Measurements from ENCODE around the gene NCR1. TPM values are rescaled to one million over a fixed set of nuclear protein-coding genes. Genes with fewer than 3 reads are reported as not detected.
"Not testable (repeated sequence)": the region's sequence is repeated elsewhere in the genome, so short reads cannot be mapped to it uniquely, and the experiment has no call there.

The NCR1 gene
- total RNA-seq, 6 donors from 2014 or later = 0.89 to 4.2 (median 2.2) TPM

GRCh38 chr19:54916822-54917221, 10.9 kb downstream of the NCR1 start:
- TF ChIP-seq POLR2A (IDR thresholded peaks at IDR 0.05) (no peak), POLR2AphosphoS5 (IDR thresholded peaks at IDR 0.05) (no peak), CTCF (IDR thresholded peaks at IDR 0.05) (no peak), EP300 (IDR thresholded peaks at IDR 0.05) (no peak)
- H3K4me1 ChIP-seq = no peaks in the 10 kb centered on the region
- no peaks in the 10 kb centered on the region for H3K27me3 ChIP-seq
- H3K27ac ChIP-seq = no peak overlapping the region
- no peak overlapping the region for H3K4me3 ChIP-seq
- WGBS, 2 donors = 47 to 63% methylated on average over 11 of the region's 11 CpGs
- DNase-seq (no peak), ATAC-seq (ENCODE audit: low FRiP score in 2 of 2) (peak in 1 of 2 donors; percentile 34)
- H3K9me3 ChIP-seq = no peaks in the 10 kb centered on the region
- H3K36me3 ChIP-seq = no peaks in the 10 kb centered on the region

GRCh38 chr19:54918499-54918898, 12.6 kb downstream of the NCR1 start:
- TF ChIP-seq CTCF (IDR thresholded peaks at IDR 0.05) (no peak), POLR2AphosphoS5 (IDR thresholded peaks at IDR 0.05) (no peak), EP300 (IDR thresholded peaks at IDR 0.05) (no peak), POLR2A (IDR thresholded peaks at IDR 0.05) (no peak)
- DNase-seq (no peak), ATAC-seq (ENCODE audit: low FRiP score in 2 of 2) (no peak)
- H3K27ac ChIP-seq = no peak overlapping the region
- no peak overlapping the region for H3K4me3 ChIP-seq
- H3K27me3 ChIP-seq = no peaks in the 10 kb centered on the region
- H3K36me3 ChIP-seq = no peaks in the 10 kb centered on the region
- H3K9me3 ChIP-seq = no peaks in the 10 kb centered on the region
- WGBS, 2 donors = 90 to 95% methylated on average over 9 of the region's 9 CpGs
- no peaks in the 10 kb centered on the region for H3K4me1 ChIP-seq

GRCh38 chr19:54919646-54920563, 14.0 kb downstream of the NCR1 start:
- H3K27ac ChIP-seq; H3K4me1 ChIP-seq; DNase-seq; H3K9me3 ChIP-seq; H3K27me3 ChIP-seq; ATAC-seq (ENCODE audit: low FRiP score in 2 of 2); H3K4me3 ChIP-seq; H3K36me3 ChIP-seq: not testable (repeated sequence)
- 57 to 73% methylated on average over 12 to 14 of the region's 24 CpGs for WGBS, 2 donors
- TF ChIP-seq CTCF (IDR thresholded peaks at IDR 0.05) = peak in 3 of 6 experiments; percentile 31 to 43 (median 39)

GRCh38 chr19:54921082-54921481, 15.1 kb downstream of the NCR1 start:
- no peaks in the 10 kb centered on the region for H3K27me3 ChIP-seq
- H3K9me3 ChIP-seq = no peaks in the 10 kb centered on the region
- no peak for TF ChIP-seq POLR2AphosphoS5 (IDR thresholded peaks at IDR 0.05)
- no peak overlapping the region for H3K4me3 ChIP-seq
- H3K36me3 ChIP-seq = no peaks in the 10 kb centered on the region
- no peak for DNase-seq
- no peaks in the 10 kb centered on the region for H3K4me1 ChIP-seq
- H3K27ac ChIP-seq = no peak overlapping the region
- ATAC-seq (ENCODE audit: low FRiP score in 2 of 2) = no peak
- 48 to 51% methylated on average over 6 to 7 of the region's 7 CpGs for WGBS, 2 donors

- DNase-seq = no peak
- no peaks in the 10 kb centered on the region for H3K4me1 ChIP-seq
- no peaks in the 10 kb centered on the region for H3K27me3 ChIP-seq
- H3K9me3 ChIP-seq = peaks cover 0 to 9% (median 6%) of the 10 kb centered on the region in 4 donors
- no peak overlapping the region for H3K27ac ChIP-seq
- H3K36me3 ChIP-seq = no peaks in the 10 kb centered on the region
- no peak for TF ChIP-seq CTCF (IDR thresholded peaks at IDR 0.05)
- no peak for TF ChIP-seq EP300 (IDR thresholded peaks at IDR 0.05)
- no peak for TF ChIP-seq POLR2AphosphoS5 (IDR thresholded peaks at IDR 0.05)
- no peak for TF ChIP-seq POLR2A (IDR thresholded peaks at IDR 0.05)
- ATAC-seq (ENCODE audit: low FRiP score in 2 of 2) = no peak
- WGBS, 2 donors = 75 to 77% methylated on average over 9 of the region's 9 CpGs
- H3K4me3 ChIP-seq = no peak overlapping the region
Measured at GRCh38 chr19:54923276-54923675, 17.3 kb downstream of the NCR1 start.
